NCI-H187 treated with DMSO at 0.1 percent for 48 hours (cell line): Measurements from ENCODE around the gene PNPLA5.

ENCODE experiments used
- DNase-seq: peaks from one replicate; lab custom pipeline; 2025; lab: John Stamatoyannopoulos, UW

The PNPLA5 gene

DNA sequence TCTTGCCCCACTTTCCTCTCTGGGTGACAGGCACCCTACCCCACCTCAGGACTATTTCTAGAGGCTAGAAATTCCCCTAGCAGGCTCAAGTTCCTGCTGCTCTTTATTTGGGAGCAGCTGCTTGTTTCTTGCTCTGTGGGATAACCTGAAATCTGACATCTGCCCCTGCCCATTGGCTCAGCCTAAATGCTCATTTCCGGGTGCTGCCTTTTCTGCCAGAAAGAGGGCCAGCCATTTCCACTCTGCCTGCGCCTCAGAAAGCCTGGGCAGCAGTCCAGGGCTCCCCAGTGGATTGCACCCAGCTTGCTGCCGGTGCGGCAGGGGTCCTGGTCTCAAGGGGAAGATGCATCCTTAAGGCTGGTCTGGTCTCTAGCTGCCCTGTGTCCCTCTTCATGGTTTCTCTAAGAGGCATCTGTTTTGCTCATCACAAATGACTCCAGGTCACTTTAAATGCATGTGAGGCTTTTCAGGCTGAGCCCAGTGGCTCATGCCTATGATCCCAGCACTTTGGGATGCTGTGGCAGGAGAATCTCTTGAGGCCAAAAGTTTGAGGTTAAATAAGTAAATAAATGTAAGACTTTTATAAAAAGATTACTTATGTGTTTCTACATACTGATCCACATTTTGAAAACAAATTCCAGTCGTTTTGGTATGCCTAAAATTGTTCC lies 10.3 kb upstream of the PNPLA5 start:
- no peak for DNase-seq

DNA sequence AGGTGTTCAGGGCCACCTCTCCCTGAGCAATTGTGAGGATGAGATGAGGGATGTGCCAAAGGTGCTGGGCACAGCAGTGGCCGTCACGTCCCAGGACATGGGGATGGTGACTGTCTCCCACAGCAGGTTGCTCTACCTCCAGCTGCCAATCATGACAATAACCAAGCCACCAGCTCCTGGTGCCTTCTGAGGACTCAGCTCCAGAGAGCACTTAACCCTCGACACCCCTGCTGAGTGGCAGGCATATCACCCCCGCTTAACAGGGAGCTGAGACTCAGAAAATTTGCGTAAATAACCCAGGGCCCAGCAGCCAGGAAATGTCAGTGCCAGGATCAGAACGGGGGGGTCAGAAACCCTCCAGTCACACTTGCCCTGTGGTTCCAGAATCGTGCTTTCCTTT lies 8.4 kb upstream of the PNPLA5 start:
- no peak for DNase-seq

DNA sequence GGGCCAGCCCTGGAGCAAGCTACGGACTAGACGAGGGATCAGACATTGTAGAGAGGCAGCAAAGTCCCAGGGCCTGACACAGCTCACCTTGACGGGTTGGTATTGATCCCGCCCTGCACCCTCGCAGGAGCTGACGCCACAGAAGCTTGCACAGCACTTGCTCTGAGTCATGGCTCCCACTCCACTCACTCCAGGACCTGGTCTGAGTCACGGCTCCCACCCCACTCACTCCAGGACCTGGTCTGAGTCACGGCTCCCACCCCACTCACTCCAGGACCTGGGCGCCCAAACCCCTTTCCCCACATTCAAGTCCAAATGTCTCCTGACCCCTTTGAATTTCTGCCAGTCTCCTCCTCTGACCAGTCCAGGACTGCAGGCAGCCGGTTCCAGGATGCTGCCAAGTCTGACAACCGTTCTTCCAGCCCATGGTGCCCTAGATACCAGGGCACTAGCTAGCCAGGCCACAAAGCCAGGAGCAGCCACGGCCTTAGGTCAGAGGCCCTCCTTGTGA lies 6.0 kb upstream of the PNPLA5 start:
- no peak for DNase-seq

DNA sequence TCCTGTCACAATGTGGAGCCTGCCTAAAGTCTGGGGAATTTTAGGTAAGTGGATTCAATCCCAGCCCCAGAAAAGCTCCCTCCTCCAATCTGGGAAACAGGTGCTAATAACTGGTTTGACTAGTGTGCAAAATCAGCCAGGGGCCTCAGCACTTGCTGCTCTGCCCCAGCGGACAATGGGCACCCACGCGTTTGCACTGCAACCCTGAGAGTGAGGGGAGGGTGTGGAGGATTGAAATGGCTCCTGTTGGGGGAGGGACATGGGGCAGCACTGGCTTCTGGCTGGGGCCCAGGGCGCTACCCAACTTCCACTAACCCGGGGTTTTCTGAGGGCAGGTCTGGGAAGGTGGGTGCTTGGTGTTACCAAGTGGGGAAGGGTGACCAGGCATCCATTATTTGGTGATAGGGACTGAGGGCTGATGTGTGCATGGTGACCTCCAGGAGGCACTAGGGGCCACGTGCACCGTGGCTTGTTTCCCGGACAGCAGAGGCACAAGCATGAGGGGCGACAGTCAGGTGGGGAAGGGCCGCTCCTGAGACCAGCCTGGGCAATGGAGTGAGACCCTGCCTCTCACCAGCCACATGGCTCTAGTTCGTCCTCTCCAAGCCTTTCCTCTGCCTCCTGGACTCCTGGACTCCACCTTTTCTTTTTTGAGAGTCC lies 4.3 kb upstream of the PNPLA5 start:
- no peak for DNase-seq

DNA sequence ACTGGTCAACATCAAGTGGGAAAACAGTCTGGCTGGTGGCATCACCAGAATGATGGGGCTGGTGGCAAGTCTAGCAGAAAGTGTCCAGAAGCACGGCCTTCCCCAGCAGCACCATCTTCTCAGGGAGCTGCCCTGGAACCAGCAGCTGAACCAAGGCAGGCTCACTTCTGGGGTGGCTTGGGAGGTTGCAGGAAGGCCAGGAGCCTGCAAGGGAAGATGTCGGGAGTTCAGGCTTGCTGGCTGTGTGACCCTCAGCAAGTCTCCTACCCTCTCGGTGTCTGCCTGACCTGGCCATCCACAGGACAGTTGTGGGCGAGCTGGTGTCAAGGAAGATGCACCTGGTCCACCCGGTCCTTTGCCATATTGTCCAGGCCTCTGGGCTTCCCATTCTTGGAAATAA lies 2.3 kb upstream of the PNPLA5 start:
- no peak for DNase-seq

DNA sequence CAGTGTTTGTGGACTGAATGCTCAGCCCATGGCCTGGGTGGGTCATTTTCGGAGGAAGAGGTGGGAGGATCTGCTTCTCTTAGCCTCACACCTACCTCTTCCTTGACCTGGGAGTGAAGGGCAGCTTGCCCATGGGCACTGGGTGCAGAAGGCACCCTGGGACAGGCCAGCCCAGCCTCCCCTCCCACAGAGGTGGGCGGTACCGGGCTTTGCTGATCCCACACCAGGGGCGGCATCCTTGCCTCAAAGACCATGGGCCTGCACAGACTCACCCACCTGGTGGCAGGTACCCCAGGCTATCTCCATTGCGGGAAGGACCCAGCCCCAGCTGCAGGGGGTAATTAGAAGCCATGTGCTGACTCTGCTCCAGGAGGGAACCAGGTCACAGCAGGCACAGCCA lies 1.5 kb upstream of the PNPLA5 start:
- DNase-seq = no peak

DNA sequence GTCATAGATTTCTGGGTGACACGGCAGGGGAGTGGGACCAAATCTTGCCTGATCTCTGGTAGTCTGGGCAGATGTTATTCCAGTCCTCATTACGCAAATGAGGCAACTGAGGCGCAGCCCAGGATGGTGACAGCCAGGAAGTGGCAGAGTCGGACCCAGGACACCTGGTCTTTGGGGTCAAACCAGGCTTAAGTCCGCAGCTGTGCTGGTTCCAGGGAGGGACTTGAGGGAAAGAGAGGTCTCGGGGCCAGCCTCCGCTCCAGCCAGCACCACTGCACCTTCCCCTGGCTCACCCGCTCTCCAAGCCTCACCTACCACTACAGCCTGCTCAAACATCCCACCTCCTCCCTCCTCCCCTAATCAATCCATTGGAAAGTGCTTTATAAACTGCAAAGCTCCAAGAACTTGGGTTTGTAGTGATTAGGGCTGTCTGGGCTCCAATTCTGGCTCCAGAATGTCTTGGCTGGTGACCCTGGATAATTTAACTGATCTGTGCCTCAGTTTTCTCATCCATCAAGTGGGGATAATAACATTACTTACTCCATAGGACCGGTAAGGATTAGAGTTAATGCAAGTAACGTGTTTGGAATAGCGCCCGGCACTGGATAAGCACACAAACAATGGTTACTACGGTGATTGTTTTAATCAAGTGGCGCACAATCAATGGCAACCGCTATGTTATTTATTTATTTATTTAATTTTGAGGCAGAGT lies 526 bp upstream of the PNPLA5 start:
- DNase-seq = no peak

DNA sequence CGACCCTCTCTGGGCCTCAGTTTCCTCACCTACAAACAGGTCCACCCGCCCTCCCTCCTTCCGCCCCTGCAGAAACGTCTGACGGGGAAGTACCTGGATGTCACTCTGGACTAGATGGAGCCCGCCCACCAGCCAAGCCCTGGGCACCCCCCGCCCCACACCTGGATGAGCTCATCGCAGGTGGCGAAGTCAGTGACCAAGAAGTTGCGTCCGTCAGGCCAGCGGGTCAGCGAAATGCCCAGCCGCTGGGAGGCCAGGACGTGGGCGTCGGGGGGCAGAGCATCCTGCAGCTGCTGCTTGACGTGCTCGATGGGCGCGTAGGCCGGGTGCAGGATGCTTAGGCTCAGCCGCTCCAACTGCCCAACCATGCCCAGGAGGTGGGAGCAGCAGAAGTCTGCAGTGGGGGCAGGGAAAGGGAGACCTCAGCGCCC lies 897 bp downstream of the PNPLA5 start:
- no peak for DNase-seq

DNA sequence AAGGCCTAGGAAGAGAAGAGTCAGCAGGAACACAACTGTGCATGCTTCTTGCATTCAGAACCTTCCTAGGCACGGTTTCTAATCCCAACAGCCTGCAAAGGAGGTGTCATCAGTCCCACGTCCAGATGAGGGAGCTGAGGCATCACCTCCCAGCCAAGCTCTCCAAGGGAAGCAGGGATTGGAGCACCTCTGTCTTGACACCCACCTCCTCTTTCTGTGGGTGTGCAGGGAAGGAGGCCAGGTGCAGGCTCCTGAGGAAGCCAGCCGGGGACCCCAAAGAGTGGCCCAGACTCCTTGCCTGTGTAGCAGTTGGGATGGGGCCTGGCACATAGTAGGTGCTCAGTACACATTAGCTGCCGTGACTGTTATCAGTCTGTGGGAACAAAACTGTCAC lies 2.0 kb downstream of the PNPLA5 start:
- no peak for DNase-seq

DNA sequence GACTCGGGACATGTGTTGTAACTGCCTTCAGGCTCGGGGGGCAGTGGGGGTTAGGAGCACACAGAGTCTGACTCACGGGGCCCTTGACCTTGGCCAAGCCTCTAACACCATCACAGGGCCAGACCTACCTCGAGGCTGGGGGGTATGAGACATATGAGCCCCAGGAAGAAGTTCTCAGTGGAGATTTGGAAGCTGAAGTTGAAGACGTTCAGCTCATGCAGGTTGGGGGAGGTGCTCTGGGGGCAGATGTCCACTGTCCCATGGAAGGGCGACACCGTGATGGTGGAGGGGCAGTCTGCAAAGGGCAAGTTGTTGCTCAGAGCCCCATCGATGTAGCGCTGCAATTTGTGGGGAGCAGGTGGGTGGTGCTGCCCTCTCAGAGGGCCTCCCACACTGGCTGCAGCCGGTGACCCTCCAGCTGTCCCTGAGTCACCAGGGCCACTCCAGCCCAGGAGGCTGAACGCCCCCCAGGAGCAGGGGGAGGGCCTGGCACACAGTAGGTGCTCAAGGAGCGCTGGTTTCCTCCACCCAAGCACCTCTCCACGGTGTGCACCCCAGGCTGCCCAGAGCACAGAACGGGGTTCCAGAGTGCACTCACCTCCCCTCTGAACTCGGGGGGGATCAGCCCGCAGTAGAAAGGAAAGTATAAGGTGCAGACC lies 2.5 kb downstream of the PNPLA5 start:
- no peak for DNase-seq

DNA sequence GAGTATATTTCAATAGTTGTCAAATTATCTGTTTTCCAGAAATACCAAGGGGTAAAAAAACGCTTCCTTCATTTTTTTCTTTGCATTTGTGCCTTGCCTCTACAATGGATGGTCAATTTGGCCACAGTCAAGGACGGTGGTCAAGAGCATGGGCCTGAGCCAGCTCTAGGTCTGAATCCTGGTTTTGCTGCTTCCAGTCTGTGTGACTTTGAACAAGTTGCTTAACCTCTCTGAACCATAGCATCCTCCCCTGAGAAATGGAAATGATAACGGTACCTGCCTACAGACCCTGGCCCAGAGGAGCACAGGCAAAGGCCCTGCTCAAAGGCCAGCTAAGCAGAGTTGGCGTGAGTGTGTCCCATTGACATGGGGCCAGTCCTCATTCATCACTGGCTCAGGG lies 3.1 kb downstream of the PNPLA5 start:
- no peak for DNase-seq

DNA sequence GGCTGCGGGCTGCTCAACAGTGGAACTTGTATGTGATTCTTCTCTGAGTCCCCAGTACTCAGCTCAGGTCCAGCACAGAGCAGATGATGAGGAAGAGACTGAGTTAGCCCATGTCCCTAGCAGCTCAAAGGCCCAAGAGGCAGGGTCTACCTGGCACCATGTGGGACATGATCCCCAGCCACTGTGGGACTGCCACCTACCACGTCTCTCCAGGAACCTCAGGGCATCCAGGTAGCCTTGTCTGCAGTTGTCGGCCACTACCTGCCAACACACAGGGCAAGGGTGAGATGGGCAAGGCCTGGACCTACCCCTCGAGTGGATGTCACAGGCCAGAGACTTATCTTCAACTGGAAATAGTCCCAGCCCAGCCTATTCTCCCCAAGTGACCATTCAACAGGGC lies 4.4 kb downstream of the PNPLA5 start:
- no peak for DNase-seq

DNA sequence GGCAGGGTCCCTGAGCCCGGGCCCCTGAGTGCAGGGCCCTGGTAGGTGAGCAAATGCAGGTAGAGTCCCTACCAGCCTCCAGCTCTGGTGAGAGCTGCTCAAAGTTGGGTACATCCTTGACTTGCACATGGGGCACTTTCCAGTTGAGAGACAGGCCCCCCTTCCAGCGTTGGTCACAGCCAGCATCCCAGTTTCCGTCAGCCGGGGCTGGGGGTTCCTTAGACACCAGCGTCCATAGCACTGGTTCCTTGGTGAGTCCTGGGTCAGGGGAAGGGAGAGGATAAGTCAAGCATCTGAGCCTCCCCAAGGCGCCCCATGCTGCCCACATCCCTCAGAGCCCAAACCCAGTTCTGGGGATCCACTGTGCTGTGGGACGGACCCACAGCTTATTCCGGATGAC lies 5.6 kb downstream of the PNPLA5 start:
- no peak for DNase-seq

DNA sequence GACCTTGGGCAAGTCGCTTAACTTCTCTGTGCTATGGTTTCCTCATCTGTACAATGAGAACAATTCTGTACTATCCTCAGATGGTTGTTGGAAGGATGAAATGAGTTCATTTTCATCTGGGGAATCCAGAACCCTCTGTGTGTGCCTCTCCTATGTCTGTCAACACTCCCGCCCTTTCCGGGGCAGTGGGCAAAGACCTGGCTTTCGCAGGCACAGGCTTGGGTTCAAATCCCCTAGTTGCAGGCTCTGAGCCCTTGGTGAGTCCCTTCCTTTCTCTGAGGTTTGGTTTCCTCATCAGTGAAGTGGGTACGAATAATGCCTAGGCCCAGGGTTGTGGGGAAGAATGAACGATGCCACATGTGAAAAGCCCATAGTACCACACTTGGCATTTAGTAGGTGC lies 6.0 kb downstream of the PNPLA5 start:
- no peak for DNase-seq

DNA sequence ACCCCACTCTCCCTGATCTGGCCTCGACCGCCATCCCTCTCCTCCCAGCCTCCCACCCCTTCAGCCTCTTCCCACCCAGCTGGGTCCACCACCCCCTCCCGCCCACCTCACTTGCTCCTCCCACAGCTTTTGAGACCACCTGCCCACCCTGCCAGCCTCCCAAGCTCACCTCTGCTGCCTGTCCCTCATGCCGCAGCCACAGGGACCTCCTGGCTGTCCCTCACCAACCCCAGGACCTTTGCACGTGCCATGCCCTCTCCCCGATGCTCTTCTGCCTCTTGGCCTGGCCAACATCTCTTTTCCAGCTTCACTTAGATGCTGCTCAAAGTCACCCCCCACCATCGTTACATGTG lies 6.5 kb downstream of the PNPLA5 start:
- DNase-seq = no peak

DNA sequence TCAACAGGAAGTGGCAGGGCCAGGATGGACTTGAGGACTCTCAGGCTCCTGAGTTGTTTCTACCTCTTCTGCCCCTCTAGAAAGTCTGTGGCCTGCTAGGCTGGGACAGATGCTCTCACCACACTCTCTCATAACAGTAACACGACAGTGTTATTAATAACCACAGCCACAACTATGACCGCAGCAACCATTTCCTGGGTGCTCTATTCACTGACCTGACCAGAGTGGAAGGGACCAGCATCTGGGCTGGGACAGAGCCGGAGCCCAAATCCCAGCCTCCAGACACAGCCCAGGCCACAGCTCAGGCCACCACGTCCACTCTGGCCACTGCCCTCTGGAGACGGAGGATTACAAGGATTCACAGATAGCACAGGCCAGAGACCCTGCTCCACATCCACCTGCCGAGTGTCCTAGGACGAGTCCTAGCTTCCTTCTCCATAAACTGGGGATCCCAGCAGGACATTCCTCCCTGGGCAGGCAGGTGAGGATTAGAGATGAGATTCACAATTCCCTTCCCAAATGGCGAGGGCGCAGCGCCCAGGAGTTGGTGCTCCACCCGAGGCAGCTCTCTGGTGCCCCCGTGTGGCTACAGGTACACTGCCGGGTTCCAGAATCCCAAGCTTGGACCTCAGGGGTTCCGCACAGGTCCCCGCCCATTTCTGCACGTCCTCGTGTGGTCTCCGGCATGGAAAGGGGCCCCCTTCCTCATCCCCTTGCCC lies 7.1 kb downstream of the PNPLA5 start:
- DNase-seq = no peak

DNA sequence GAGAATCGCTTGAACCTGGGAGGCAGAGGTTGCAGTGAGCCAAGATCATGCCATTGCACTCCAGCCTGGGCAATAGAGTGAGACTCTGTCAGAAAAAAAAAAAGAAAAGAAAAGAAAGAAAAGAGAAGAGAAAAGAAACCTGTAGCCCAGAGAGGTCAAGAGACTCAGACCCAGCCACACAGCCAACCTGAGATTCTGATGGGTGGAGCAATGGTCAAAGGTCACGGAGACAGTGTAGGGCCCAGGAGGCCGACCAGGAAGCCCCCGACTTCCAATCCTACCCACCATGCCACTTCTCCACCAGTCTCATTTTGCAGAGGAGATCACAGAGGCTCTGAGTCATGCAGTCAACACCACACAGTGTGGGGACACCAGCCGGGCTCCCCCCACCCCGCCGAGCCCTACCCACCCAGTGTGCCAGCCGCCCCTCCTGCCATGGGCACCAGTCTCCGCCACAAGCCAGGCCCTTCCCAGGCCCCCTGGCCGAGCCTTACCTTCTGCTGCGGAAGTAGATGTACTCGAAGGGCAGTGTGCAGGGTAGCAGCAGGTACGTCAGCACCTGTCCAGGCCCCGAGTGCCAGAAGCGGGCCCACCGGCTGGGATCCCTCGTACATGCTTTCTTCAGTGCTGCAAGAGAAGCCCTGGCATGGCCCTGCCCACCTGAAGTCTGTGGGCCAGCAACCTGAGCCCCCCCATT lies 7.9 kb downstream of the PNPLA5 start:
- no peak for DNase-seq

DNA sequence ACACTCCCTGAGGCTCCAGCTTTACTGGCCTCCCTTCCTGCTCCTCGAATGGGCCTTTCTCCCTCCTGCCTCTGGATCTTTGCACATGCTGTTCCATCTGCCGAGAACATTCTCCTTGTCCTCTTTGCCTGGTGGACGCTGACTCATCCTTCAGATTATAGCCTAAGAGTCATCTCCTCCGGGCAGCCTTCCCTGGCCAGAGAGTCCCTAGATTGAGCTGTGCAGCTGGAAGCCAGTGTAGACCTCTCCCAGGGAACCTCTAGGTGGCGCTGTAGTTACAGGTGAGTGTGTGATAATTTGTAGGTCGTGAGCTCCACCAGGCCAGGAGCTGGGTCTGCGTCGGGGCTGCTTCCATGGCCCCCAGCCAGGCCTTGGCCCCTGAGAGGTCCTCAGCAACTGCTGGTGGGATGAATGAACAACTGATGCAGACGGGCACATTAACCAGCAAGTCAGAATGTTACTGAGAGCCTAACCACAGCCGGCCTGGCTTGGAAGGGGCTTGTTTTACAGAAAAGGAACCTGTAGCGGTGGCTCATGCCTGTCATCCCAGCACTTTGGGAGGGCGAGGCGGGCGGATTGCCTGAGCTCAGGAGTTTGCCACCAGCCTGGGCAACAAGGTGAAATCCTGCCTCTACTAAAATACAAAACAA lies 8.7 kb downstream of the PNPLA5 start:
- peak; percentile 12 for DNase-seq

DNA sequence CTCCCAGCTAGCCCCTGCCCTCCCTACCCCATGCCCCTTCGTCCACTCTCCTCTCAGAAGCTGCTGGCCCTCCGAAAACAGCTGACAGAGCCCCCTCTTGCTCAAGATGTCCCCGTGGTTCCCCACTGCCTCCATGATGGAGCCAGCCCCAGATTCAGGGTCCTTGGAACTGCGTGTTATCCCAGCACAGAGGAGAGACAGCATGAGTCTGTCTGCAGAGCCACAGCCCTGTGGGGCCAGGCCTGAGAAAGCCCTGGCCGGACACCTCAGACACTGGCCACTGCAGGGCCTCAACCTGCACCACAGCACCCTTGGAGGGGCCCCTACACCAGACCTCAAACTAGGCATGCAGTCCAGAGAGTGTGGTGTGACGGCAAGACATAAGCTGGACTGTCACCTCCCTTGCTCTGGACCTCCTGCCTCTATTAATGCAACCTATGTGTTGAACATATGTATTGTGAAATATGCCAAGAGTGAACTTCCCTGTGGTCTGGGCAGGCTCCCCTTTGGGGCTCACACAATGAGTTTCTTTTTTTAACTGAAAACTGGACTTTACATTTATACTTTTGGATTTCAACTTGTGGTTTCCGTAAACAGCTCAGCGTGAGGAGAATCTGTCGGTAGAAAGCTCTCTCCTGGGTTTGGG lies 9.6 kb downstream of the PNPLA5 start:
- no peak for DNase-seq
